Measurements from ENCODE around the gene IL10. TPM values are rescaled to one million over a fixed set of nuclear protein-coding genes. Genes with fewer than 3 reads are reported as not detected.

Gene IL10
- total RNA-seq, 2 donors from 2014 or later = 0.17 to 0.29 TPM

DNA sequence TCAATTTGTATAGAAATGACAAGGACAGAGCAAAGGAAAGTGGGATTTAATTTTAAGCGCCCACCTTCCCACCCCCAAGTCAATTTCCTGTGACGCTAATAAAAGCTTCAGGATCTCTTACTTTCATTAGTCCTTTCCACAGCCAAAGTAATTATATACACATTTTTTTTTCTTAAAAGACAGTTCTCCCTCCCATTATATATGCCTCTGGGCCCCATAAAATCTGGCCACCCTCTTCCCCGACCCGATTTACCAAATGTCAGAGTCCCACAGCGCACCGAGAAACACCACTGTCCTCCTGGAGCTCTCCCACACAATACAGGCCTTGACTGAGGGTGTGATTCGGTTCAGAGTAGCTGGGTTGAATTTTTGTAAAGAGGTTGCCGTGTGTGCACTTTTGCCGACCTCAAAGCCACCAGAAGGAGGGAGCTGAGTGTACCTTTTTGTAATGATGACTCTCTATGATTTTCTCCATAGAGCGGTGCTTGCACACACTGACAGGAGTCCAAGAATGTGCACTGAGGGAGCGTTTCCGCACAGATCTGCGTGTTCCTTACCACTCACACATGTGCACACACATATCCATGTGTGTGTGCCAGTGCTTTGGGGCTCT is 26.2 kb upstream of the IL10 start:
- Histone ChIP-seq H3K36me3 (no peaks in the 10 kb centered on the region), H3K9me3 (no peaks in the 10 kb centered on the region), H3K27ac (no peak overlapping the region), H3K27me3 (no peaks in the 10 kb centered on the region), H3K4me1 (no peaks in the 10 kb centered on the region), H3K4me3 (no peak overlapping the region), H3K9ac (ENCODE audit: low read depth in 2 of 2, low read length in 2 of 2) (no peak overlapping the region)
- TF ChIP-seq, protein P1, sequence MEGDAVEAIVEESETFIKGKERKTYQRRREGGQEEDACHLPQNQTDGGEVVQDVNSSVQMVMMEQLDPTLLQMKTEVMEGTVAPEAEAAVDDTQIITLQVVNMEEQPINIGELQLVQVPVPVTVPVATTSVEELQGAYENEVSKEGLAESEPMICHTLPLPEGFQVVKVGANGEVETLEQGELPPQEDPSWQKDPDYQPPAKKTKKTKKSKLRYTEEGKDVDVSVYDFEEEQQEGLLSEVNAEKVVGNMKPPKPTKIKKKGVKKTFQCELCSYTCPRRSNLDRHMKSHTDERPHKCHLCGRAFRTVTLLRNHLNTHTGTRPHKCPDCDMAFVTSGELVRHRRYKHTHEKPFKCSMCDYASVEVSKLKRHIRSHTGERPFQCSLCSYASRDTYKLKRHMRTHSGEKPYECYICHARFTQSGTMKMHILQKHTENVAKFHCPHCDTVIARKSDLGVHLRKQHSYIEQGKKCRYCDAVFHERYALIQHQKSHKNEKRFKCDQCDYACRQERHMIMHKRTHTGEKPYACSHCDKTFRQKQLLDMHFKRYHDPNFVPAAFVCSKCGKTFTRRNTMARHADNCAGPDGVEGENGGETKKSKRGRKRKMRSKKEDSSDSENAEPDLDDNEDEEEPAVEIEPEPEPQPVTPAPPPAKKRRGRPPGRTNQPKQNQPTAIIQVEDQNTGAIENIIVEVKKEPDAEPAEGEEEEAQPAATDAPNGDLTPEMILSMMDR (IDR thresholded peaks at IDR 0.05) = no peak
- intact Hi-C loops (cut with DNase I) = no loop called here
- DNase-seq = no peak

DNA sequence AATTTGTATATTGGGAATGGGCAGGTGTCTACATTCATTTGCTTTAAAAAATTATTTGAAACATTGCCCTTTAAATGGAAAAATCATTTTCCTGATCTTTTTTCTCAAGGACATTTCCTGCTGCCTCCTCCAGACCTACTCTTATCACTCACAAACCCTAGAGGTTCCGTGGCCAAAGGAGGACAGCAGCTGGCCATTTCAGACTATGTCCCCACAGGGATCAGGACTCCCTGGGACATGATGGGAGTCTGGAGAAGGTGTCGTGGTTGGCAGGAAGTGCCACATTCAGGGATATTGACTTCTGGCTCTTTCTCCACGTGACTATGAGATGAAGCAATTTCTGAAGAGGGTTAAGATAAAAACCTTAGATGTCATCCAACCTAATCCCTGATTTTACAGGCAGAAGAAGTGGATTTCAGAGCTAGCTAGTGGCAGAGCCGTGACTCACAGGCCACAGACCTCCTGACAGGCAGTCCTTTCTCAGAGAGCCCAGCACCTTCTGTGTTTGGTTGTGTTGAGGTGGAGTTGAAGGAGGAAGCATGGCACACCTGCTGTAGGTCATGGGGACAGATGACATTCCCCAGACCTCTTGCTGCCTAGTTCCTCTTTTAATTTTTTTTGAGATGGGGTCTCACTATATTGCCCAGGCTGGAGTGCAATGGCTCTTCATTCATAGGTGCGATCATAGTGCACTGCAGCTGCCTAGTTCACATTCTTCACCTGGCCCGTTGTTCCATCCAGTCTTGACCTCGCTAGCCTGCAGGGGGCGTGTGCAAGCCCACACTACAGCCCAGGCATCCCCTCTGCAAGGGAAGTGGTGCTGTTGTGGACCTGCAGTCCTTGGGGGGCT is 25.5 kb upstream of the IL10 start:
- no peak for DNase-seq

DNA sequence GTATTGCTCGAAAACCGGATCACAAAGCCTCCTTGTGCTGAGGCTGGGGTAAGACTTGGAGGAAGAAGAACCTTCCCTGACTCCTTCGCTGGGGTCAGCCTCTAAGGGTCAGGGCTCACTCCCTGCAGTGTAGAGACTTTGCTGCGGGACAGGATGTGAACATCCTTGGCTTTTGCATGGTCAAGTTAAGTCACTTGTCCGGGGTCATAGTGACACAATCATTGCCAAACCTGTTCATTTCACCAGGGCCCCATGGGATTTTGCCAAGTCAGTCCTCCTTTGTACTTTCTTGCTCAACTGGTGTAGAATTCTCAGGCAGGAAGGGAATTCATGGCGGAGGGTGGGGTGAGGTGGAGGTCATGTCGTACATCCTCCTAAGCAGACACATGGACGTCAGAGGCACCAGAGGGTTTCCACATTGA is 24.7 kb upstream of the IL10 start:
- H3K4me3 ChIP-seq = no peak overlapping the region
- DNase-seq = no peak
- H3K9ac ChIP-seq (ENCODE audit: low read depth in 2 of 2, low read length in 2 of 2) = no peak overlapping the region
- no peak overlapping the region for H3K27ac ChIP-seq
- intact Hi-C loops (cut with DNase I) = no loop called here
- H3K9me3 ChIP-seq = no peaks in the 10 kb centered on the region
- TF ChIP-seq, protein P1 (IDR thresholded peaks at IDR 0.05) = no peak
- no peaks in the 10 kb centered on the region for H3K4me1 ChIP-seq
- no peaks in the 10 kb centered on the region for H3K27me3 ChIP-seq
- H3K36me3 ChIP-seq = no peaks in the 10 kb centered on the region

More for the DNA sequence above, 25.5 kb upstream of the IL10 start:
- Histone ChIP-seq H3K9ac (ENCODE audit: low read depth in 2 of 2, low read length in 2 of 2) (no peak overlapping the region), H3K27ac (no peak overlapping the region), H3K9me3 (no peaks in the 10 kb centered on the region), H3K4me3 (no peak overlapping the region), H3K27me3 (no peaks in the 10 kb centered on the region), H3K4me1 (no peaks in the 10 kb centered on the region), H3K36me3 (no peaks in the 10 kb centered on the region)
- intact Hi-C loops (cut with DNase I) = no loop called here
- TF ChIP-seq, protein P1 (IDR thresholded peaks at IDR 0.05) = no peak

DNA sequence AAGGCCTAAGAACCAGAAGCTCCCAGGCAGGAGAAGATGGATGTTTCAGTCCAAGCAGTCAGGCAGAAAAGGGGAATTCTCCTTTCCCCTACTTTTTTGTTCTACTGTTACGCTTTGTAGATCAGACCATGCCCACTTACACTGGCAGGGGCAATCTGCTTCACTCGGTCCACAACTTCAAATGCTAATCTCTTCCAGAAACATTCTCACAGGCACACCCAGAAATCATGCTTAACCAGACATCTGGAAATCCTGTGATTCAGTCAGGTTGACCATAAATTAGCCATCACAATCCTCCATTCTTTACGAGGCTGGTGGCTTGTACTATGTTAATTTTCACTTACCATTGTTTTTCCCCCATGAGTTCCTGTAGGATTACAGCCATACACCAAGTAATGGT is 23.8 kb upstream of the IL10 start:
- no peak for DNase-seq
- H3K9ac ChIP-seq (ENCODE audit: low read depth in 2 of 2, low read length in 2 of 2) = no peak overlapping the region

DNA sequence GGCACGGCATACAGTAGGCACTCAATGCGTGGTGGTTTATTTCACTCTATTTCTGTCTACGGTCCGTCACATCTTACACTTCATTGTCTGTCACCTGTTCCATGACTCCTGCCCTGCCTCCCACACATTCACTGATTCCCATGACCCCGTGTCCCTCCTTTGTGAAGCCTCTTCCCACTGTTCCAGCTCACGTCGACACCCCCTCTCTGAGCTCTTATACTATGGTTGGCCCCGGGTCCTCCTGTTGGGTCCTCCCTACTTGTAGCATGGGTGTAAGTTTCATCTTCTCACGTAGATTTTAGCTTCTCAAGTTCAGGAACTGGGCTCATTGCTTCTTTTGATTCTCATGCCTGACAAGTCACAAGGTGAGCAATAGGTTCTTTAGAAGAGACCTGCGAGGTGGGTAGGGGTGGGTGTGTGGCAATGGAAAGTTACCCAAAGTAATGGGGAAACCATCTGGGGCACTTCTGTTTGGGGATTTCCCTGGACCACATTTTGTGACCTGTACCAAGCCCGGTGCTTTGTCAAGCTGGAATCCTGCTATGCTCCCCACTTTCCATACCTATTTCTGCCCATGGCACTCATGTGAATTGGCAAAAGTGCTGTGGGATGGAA is 22.1 kb upstream of the IL10 start:
- intact Hi-C loops (cut with DNase I) = no loop called here
- Histone ChIP-seq H3K27me3 (no peaks in the 10 kb centered on the region), H3K9me3 (no peaks in the 10 kb centered on the region), H3K27ac (no peak overlapping the region), H3K4me3 (no peak overlapping the region), H3K9ac (ENCODE audit: low read depth in 2 of 2, low read length in 2 of 2) (no peak overlapping the region), H3K4me1 (no peaks in the 10 kb centered on the region), H3K36me3 (no peaks in the 10 kb centered on the region)
- DNase-seq = no peak
- TF ChIP-seq, protein P1 (IDR thresholded peaks at IDR 0.05) = no peak

More for the DNA sequence above, 23.8 kb upstream of the IL10 start:
- Histone ChIP-seq H3K4me1 (no peaks in the 10 kb centered on the region), H3K9me3 (no peaks in the 10 kb centered on the region), H3K4me3 (no peak overlapping the region), H3K36me3 (no peaks in the 10 kb centered on the region), H3K27me3 (no peaks in the 10 kb centered on the region), H3K27ac (no peak overlapping the region)
- TF ChIP-seq, protein P1 (IDR thresholded peaks at IDR 0.05) = no peak
- intact Hi-C loops (cut with DNase I) = no loop called here

All from colonic mucosa (tissue), 4 donors.